Left ventricle myocardium superior (tissue), 1 donor: ENCODE measurements around the gene BPIFB2. TPM values are rescaled to one million over a fixed set of nuclear protein-coding genes. Genes with fewer than 3 reads are reported as not detected.

Experiments
- total RNA-seq: library from RNA; stranded (reverse); fragmentation: NEBNext Ultra II Directional; extraction: Animal tissue kit (Norgen Biotek cat#: 25700); gene quantifications from one replicate; pipeline ENCODE4 v1.2.1, GENCODE V29; 2021
- donor health status: DM: no; HTN: yes; CAD: no; lungs with severe emphysema.

BPIFB2 gene
- total RNA-seq, 1 donor from 2014 or later = not detected

Other genes with a start within 250 kb of the BPIFB2 start
- 0.50 TPM for gene DNMT3B, start 245.3 kb upstream of the BPIFB2 start, total RNA-seq
- gene MAPRE1, start 187.8 kb upstream of the BPIFB2 start, total RNA-seq = 65.7 TPM
- not detected for gene EFCAB8, start 148.8 kb upstream of the BPIFB2 start, total RNA-seq
- not detected for gene SUN5, start 3.3 kb upstream of the BPIFB2 start, total RNA-seq
- gene BPIFB6, start 23.9 kb downstream of the BPIFB2 start, total RNA-seq = not detected
- not detected for gene BPIFB3, start 46.2 kb downstream of the BPIFB2 start, total RNA-seq
- gene BPIFB4, start 71.9 kb downstream of the BPIFB2 start, total RNA-seq = not detected
- gene BPIFA2, start 160.5 kb downstream of the BPIFB2 start, total RNA-seq = not detected
- gene BPIFA3, start 209.6 kb downstream of the BPIFB2 start, total RNA-seq = not detected
- not detected for gene BPIFA1, start 228.3 kb downstream of the BPIFB2 start, total RNA-seq